ENCODE results near the gene CPT2.
"Not testable (repeated sequence)": the region's sequence is repeated elsewhere in the genome, so short reads cannot be mapped to it uniquely, and the experiment has no call there.

DNA sequence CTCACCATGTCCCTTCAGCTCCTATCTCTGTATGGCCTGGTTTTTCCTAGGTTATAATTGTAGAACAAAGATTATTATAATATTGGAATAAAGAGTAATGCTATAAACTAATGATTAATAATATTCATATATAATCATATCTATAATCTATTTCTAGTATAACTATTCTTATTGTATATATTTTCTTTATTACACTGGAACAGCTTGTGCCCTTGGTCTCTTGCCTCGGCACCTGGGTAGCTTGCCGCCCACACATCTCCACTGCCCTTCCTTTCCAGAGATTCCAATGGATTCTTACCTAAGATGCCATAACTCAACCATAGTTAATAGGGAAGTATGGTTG is 10.7 kb upstream of the CPT2 start:
- TF ChIP-seq CTCF, POLR2A (IDR thresholded peaks at IDR 0.05): not testable (repeated sequence)

All from Peyer's patch (tissue), 4 donors.